BJ (cell line): Measurements from ENCODE around the gene LRP6. TPM values are rescaled to one million over a fixed set of nuclear protein-coding genes. Genes with fewer than 3 reads are reported as not detected.

Source experiments
- CTCF ChIA-PET: fragments of 350-600 bp; formaldehyde crosslinking; extraction: SDS; loops from one replicate; lab custom pipeline; 2021; ENCODE audit warnings: antibody characterized with exemption, inconsistent platforms; lab: Yijun Ruan, JAX
- POLR2A ChIA-PET: fragments of 300-600 bp; sonication (Branson Sonifier 250); formaldehyde crosslinking; extraction: SDS; loops from one replicate; lab custom pipeline; 2021; ENCODE audit warnings: antibody characterized with exemption; lab: Charles Lee
- DNase-seq: peaks from one replicate; pipeline ENCODE4 v3.0.0-alpha.2; 2011; ENCODE audit warnings: low read depth
- H3K27me3 ChIP-seq: 2 replicates; pipeline ENCODE4 v1.6.0; 2011; ENCODE audit warnings: low read length; ENCODE audit not compliant: control insufficient read depth, insufficient read depth
- H3K36me3 ChIP-seq: 2 replicates; pipeline ENCODE4 v1.5.1; 2011; ENCODE audit warnings: low read length; ENCODE audit not compliant: control insufficient read depth, insufficient read depth
- H3K4me3 ChIP-seq: 2 replicates; pipeline ENCODE4 v1.5.1; 2011; ENCODE audit warnings: low read depth, mild to moderate bottlenecking, control low read depth, low read length
- polyA plus RNA-seq: library from polyadenylated mRNA; depleted of rRNA; stranded (reverse); fragments of >200 nt; gene quantifications from 2 replicates; pipeline ENCODE4 v1.2.3, GENCODE V29; 2011
- TF ChIP-seq, protein P1 (sequence below): IDR thresholded peaks from 2 replicates; pipeline ENCODE4 v1.5.1; 2011; ENCODE audit warnings: low read depth, mild to moderate bottlenecking, control low read depth, inconsistent platforms, low read length, moderate library complexity; ENCODE audit not compliant: insufficient read depth

The LRP6 gene
- polyA plus RNA-seq, 1 experiment: 28.9 TPM

DNA sequence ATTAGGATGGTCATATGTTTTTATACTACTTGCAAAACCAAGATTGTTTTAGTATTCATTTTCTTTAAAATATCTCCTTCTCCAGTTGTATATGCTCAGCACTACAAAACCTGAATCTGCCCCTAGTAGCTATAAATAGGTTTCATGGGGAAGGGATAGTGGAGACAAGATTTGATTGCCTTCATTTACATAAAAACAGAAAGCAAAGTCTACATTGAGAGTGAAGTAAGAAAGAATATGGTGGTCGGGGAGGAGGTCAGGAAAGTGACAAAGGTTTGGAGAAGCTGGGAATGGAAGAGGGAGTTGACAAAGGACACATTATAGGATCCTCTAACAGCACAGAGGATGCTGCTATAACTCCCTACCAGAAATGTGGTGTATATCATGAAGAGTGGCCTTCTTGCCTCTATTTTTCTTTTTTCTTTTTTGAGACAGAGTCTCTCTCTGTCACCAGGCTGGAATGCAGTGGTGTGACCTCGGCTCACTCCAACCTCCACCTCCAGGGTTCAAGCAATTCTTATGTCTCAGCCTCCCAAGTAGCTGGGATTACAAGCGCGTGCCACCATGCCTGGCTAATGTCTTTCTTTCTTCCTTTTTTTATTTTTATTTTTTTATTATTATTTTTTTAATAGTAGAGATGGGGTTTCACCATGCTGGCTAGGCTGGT is 6.6 kb upstream of the LRP6 start:
- ChIA-PET POLR2A (no interaction called here), CTCF (interaction anchor here (0.7 to 1.9 kb wide), 3 partner anchors 10 to 84 kb away, joined by 3 to 4 read pairs (median 3); no protein-coding TSS in a partner anchor)
- no peak overlapping the region for H3K4me3 ChIP-seq

DNA sequence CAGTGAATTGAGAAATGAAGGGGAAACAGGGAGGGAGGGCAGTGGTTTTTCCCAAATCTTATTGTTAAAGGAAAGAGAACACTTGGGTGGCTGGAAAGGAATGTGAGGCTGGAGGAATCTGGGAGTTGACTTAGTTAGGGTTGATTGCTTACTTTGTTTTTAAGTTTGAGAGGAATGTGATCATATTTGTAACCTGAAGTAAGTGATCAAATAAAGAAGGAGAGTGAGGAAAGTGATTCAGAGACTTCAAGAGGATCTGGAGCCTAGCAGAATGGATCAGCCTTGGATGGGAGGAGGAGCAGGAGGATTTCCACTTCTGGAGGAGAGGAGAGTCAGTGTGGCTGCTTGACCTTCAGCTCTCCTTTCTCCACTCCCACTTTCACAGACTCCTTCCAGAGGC is 6.0 kb upstream of the LRP6 start:
- Histone ChIP-seq H3K36me3 (no peaks in the 10 kb centered on the region), H3K4me3 (no peak overlapping the region), H3K27me3 (no peaks in the 10 kb centered on the region)
- TF ChIP-seq, protein P1, sequence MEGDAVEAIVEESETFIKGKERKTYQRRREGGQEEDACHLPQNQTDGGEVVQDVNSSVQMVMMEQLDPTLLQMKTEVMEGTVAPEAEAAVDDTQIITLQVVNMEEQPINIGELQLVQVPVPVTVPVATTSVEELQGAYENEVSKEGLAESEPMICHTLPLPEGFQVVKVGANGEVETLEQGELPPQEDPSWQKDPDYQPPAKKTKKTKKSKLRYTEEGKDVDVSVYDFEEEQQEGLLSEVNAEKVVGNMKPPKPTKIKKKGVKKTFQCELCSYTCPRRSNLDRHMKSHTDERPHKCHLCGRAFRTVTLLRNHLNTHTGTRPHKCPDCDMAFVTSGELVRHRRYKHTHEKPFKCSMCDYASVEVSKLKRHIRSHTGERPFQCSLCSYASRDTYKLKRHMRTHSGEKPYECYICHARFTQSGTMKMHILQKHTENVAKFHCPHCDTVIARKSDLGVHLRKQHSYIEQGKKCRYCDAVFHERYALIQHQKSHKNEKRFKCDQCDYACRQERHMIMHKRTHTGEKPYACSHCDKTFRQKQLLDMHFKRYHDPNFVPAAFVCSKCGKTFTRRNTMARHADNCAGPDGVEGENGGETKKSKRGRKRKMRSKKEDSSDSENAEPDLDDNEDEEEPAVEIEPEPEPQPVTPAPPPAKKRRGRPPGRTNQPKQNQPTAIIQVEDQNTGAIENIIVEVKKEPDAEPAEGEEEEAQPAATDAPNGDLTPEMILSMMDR: no peak
- CTCF ChIA-PET: interaction anchor here (1.0 to 1.9 kb wide), 2 partner anchors 10 to 55 kb away, joined by 3 to 4 read pairs; no protein-coding TSS in a partner anchor
- POLR2A ChIA-PET: no interaction called here
- DNase-seq: no peak

More for the DNA sequence above, 6.6 kb upstream of the LRP6 start:
- no peak for DNase-seq
- TF ChIP-seq, protein P1: no peak
- H3K27me3 ChIP-seq: no peaks in the 10 kb centered on the region
- no peaks in the 10 kb centered on the region for H3K36me3 ChIP-seq

DNA sequence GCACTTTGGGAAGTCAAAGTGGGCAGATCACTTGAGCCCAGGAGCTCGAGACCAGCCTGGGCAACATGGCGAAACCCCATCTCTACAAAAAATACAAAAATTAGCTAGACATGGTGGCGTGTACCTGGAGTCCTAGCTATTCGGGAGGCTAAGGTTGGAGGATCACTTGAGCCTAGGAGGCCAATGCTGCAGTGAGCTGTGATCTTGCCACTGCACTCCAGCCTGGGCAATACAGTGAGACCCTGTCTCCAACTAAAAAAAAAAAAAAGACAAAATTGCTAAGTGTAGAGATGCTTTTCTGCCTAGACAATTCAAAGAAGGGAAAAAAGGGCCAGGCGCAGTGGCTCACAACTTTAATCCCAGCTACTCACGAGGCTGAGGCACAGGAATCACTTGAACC is 3.4 kb upstream of the LRP6 start:
- ChIA-PET CTCF (interaction anchor here (0.6 to 1.4 kb wide), 3 partner anchors 25 to 59 kb away, joined by 3 read pairs; no protein-coding TSS in a partner anchor), POLR2A (no interaction called here)
- Histone ChIP-seq H3K4me3 (no peak overlapping the region), H3K27me3 (no peaks in the 10 kb centered on the region), H3K36me3 (no peaks in the 10 kb centered on the region)
- DNase-seq: no peak
- TF ChIP-seq, protein P1: no peak

DNA sequence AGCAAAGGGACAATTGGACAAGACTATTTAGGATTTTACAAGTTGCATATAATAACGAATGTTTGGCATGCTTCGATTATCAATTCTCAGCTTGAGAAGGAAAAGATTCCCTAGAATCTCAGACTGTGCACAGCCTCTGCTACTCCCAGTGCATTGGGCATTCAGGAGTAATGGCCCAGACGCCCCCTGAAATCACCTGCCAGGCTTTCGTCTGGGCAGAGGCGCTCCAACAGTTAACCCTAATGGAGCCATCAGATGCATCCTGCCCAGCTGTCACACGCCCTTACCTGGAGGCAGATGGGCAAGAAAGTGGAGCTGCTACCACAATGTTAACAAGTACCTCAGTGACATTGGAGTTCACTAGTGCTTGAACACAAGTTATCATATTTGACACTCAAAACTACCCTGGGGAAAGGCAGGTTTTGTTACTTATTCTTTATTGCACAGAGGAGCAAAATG is 927 bp upstream of the LRP6 start:
- ChIA-PET POLR2A (no interaction called here), CTCF (interaction anchor here (1.5 kb wide), 1 partner anchor 59 kb away, joined by 4 read pairs; no protein-coding TSS in a partner anchor)
- no peak for DNase-seq
- Histone ChIP-seq H3K27me3 (no peaks in the 10 kb centered on the region), H3K36me3 (no peaks in the 10 kb centered on the region), H3K4me3 (peak overlapping the region; percentile 96)
- TF ChIP-seq, protein P1: no peak

DNA sequence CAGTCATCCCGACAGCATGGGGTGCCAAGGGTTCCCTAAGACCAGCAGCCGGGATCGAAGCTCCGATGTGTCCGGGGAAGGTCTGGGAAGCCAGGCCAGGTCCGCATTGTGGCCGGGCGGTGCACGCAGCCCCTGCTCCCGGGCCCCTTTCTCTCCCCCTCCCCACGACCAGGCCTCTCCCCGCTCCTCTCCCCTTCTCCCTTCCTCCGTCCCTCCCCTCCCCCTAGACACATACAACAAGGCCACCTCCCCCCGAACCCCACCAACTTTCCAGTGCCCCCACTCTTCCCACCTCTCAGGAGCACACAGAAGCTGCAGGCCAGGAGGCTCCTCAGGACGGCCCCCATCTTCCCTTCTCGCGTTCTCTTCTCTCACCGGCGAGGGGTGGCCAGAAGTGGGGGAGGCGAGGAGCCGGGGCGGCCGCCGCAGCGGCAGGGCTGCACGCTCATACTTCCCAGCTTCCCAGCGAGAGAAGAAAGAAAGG is 413 bp downstream of the LRP6 start:
- Histone ChIP-seq H3K4me3 (peak overlapping the region; percentile 96), H3K36me3 (no peaks in the 10 kb centered on the region), H3K27me3 (no peaks in the 10 kb centered on the region)
- TF ChIP-seq, protein P1: no peak
- ChIA-PET POLR2A (interaction anchor here (0.7 kb wide), 1 partner anchor 83 kb away, joined by 5 read pairs; no protein-coding TSS in a partner anchor), CTCF (interaction anchor here (1.5 kb wide), 1 partner anchor 61 kb away, joined by 4 read pairs; no protein-coding TSS in a partner anchor)
- DNase-seq: no peak
